GM12865 (cell line): Measurements from ENCODE around the gene AIG1.
A peak's percentile ranks its signal among the peaks of the same experiment; 100 is the strongest.
"Not testable (repeated sequence)": the region's sequence is repeated elsewhere in the genome, so short reads cannot be mapped to it uniquely, and the experiment has no call there.

Source experiments
- DNase-seq: peaks from one replicate; pipeline ENCODE4 v3.0.0; 2010; ENCODE audit warnings: low read depth
- H3K4me3 ChIP-seq: 2 replicates; pipeline ENCODE4 v1.5.1; 2011; ENCODE audit warnings: mild to moderate bottlenecking, low read depth, low read length, control low read depth
- TF ChIP-seq, protein P1 (sequence below): IDR thresholded peaks from 2 replicates; pipeline ENCODE4 v1.5.1; 2011; ENCODE audit warnings: low read length, control low read depth, low read depth, inconsistent platforms; ENCODE audit not compliant: insufficient read depth; ENCODE audit errors: missing control alignments

AIG1 gene, protein sequence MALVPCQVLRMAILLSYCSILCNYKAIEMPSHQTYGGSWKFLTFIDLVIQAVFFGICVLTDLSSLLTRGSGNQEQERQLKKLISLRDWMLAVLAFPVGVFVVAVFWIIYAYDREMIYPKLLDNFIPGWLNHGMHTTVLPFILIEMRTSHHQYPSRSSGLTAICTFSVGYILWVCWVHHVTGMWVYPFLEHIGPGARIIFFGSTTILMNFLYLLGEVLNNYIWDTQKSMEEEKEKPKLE

DNA sequence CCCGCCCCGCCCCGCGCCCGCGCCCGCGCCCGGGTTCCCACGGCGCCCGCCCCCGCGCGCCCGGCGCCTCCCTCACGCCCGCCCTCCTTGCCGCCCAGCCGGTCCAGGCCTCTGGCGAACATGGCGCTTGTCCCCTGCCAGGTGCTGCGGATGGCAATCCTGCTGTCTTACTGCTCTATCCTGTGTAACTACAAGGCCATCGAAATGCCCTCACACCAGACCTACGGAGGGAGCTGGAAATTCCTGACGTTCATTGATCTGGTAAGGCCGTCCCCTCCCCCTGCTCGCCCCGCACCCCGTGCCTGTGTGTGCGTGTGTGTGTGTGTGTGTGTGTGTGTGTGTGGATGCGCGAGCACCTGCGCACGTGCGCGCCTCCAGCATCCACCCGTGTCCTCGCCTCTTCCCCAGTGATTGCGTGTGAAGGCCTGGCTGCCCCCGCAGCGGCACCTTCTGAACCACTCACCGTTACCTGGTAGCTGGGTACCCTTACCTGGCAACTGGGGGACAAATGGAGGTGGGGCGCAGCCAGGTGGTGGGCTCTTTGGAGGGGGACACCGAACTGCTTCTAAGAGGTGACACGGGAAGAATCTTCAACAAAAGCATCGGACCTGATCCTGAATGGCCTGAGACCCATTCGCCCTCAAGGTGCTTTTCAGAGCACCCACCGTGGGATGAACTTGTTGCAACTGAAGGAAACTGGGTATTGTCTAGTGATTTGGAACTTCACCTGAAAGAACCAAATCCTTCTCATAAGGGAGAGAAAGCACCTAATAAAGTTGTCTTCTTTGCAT is at the start of gene AIG1:
Gene AIG1, plus strand, starts transcription at position 84 of the 791 bp plus-strand sequence. Its CDS starts 37 bp downstream, at position 121.
- DNase-seq, result no peak
- peak within 1 kb of the TSS; percentile 96 for H3K4me3 ChIP-seq
- TF ChIP-seq, protein P1, sequence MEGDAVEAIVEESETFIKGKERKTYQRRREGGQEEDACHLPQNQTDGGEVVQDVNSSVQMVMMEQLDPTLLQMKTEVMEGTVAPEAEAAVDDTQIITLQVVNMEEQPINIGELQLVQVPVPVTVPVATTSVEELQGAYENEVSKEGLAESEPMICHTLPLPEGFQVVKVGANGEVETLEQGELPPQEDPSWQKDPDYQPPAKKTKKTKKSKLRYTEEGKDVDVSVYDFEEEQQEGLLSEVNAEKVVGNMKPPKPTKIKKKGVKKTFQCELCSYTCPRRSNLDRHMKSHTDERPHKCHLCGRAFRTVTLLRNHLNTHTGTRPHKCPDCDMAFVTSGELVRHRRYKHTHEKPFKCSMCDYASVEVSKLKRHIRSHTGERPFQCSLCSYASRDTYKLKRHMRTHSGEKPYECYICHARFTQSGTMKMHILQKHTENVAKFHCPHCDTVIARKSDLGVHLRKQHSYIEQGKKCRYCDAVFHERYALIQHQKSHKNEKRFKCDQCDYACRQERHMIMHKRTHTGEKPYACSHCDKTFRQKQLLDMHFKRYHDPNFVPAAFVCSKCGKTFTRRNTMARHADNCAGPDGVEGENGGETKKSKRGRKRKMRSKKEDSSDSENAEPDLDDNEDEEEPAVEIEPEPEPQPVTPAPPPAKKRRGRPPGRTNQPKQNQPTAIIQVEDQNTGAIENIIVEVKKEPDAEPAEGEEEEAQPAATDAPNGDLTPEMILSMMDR, result no peak

DNA sequence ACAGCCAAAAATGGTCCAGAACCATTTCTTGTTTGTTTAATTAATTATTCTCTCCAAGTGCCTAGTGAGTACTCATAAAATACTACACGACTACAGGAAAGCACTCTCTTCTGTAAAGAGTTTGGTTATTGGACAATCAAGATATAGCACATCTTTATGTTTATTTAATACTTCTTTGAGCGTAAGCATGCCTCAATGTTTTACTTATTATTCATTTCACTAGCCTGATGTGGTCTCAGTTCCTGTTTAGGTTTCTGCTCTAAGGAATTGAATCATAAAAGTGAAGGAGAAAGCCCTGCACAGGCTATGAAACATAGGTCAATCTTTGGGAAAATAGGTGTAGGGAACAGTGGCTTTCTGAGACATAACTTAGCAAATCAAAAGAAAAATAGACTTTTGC is 45.9 kb upstream of the AIG1 start:
- DNase-seq, result no peak
- TF ChIP-seq, protein P1, result no peak
- no peak overlapping the region for H3K4me3 ChIP-seq

DNA sequence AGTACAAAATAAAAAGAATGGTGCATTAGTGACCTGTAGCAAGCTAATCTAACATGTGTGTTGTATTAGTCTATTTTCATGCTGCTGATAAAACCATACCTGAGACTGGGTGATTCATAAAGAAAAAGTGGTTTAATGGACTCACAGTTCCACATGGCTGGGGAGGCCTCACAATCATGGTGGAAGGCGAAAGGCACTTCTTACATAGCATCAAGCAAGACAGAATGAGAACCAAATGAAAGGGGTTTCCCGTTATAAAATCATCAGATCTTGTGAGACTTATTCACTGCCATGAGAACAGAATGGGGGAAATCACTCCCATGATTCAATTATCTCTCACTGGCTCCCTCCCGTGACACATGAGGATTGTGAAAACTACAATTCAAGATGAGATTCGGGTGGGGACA is 45.4 kb upstream of the AIG1 start:
- TF ChIP-seq, protein P1, result no peak
- H3K4me3 ChIP-seq, result no peak overlapping the region
- DNase-seq, result peak; percentile 51

DNA sequence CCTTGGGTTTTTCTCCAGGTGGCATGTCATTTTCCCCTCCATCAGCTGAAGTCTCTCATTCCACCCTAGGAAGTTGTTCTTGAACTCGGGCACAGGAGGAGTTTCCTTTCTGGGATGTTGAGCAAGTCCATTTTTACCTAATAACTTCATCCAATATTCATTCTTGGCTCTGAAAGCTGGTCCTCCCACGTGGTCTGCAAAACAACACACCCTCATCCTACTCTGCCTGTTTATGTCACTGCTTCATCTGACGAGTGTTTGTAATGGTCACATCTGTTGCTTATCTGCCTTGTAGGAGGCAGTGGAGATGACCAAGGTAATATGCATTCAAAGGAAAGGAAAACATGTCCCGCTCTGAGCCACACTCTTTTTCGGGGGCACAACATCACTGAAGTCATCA is 41.7 kb upstream of the AIG1 start:
- DNase-seq, result no peak
- no peak overlapping the region for H3K4me3 ChIP-seq
- TF ChIP-seq, protein P1, result no peak

DNA sequence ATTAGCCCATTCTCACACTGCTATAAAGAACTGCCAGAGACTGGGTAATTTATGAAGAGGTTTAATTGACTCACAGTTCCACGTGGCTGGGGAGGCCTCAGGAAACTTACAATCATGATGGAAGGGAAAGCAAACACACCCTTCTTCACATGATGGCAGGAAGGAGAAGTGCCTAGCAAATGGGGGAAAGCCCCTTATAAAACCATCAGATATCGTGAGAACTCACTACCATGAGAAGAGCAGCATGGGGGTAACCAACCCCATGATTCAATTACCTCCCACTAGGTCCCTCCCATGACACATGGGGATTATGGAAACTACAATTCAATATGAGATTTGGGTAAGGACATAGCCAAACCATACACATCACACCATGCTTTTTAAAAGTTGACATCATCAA is 39.8 kb upstream of the AIG1 start:
- DNase-seq, result not testable (repeated sequence)

DNA sequence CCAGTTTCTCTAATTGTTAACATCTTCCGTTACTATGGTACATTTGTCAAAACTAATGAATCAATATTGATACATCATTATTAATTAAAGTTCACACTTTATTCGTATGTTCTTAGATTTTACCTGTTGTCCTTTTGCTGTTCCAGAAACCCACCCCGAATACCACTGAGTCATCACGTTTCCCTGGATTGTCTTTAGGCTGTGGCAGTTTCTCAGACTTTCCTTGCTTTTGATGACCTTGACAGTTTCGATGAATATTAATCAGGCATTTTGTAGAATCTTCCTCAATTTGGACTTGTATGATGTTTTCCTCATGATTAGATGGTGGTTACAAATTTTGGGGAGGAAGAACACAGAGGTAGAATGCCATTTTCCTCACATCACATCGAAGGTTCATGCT is 39.1 kb upstream of the AIG1 start:
- no peak for DNase-seq
- TF ChIP-seq, protein P1, result no peak
- no peak overlapping the region for H3K4me3 ChIP-seq

More for the DNA sequence above, 39.8 kb upstream of the AIG1 start:
- not testable (repeated sequence) for H3K4me3 ChIP-seq

DNA sequence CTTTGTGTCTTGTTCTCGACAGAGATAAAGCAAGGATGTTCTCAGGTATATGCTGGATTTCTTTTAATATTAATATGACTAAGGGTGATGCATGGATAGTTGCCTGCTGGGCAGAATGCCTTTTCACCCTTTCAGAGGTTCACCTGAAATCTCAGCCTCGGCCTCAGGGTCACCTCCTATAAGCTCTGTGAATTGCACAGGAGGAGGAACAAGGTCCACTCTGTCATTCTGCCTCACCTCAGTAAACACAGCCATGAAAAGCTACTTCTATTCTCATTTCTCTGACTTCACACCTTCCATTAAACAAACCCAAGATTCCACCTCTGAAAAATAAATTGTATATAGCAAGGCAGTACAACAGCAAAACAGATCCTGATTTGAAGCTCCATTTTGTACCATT is 38.1 kb upstream of the AIG1 start:
- TF ChIP-seq, protein P1, result no peak
- no peak overlapping the region for H3K4me3 ChIP-seq
- no peak for DNase-seq
